ENCODE results near the gene DTX4. TPM values are rescaled to one million over a fixed set of nuclear protein-coding genes. Genes with fewer than 3 reads are reported as not detected.
"Not testable (repeated sequence)": the region's sequence is repeated elsewhere in the genome, so short reads cannot be mapped to it uniquely, and the experiment has no call there.

Gene DTX4
- total RNA-seq, result under 1 TPM; 0.18 to 0.82 (median 0.21) TPM

DNA sequence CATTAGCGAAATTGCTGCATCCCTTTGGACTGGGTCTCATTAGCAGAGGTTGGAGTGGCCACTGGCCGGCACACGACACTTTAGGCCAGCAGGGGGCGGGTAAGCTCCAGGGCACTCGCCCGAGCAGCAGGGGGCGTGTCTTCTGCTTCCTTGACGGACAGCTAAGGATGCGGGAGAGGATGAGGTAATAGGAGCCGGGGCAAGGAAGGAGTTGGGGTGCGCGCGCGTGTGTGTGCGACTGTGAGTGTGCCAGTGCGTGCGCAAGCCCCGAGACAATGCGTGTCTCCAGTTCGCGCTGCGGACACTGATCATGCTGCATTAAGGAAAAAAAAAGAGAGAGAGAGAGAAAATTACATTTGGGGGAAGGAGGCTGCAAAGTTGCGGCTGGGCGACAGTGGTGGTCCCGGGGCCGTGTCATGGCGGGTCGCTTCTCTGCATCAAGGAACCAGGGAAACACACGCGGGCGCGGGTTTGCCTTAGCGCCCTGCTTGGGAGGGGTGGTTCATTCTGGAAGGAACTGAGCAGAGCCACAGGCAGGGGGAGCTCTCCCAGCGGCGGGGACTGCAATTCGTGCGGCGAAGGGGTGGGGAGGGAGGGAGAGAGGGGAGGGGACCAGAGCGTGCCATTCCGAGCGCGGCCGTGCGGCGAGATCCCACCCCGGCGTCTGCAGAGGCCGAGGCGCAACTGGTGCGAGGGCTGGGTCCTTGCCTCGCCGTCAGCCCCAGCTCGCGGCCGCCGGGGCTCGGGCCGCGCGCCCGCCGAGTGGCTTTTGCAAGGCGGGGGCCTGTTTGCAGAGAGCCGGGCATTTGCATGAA lies at the start of gene DTX4:
DTX4 (plus strand) TSS at position 625 of the 815 bp plus-strand sequence. CDS start 464 bp downstream, outside the sequence.
- ATAC-seq, result peak; percentile 87 to 92
- peaks cover 12% of the 10 kb centered on the region for H3K4me1 Mint-ChIP-seq (ENCODE audit: low read depth)
- no peaks in the 10 kb centered on the region for H3K9me3 Mint-ChIP-seq
- peaks cover 8% of the 10 kb centered on the region for H3K27me3 Mint-ChIP-seq (ENCODE audit: low read depth)
- H3K36me3 Mint-ChIP-seq (ENCODE audit: insufficient read depth), result no peaks in the 10 kb centered on the region
- peak; percentile 85 for DNase-seq
- H3K4me3 Mint-ChIP-seq, result peak within 1 kb of the TSS; percentile 80

GRCh38 chr11:59135648-59136461 lies 36.1 kb upstream of the DTX4 start:
- Mint-ChIP-seq H3K4me3 (peak overlapping the region; percentile 75), H3K36me3 (ENCODE audit: insufficient read depth) (peaks cover 31% of the 10 kb centered on the region)

DNA sequence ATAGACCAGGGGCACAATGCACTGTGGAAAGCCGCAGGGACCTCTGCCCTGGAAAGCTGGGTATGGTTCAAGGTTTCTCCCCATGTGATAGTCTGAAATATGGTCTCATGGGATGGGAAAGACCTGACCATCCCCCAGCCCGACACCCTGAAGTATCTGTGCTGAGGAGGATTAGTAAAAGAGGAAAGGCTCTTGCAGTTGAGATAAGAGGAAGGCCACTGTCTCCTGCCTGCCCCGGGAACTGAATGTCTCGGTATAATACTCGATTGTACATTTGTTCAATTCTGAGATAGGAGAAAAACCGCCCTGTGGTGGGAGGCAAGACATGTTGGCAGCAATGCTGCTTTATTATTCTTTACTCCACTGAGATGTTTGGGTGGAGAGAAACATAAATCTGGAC lies 35.4 kb upstream of the DTX4 start:
- not testable (repeated sequence) for DNase-seq; ATAC-seq; H3K27me3 Mint-ChIP-seq (ENCODE audit: low read depth); H3K4me3 Mint-ChIP-seq; H3K9me3 Mint-ChIP-seq
- Mint-ChIP-seq H3K4me1 (ENCODE audit: low read depth) (peaks cover 13% of the 10 kb centered on the region), H3K36me3 (ENCODE audit: insufficient read depth) (peaks cover 27% of the 10 kb centered on the region)

More at GRCh38 chr11:59135648-59136461, 36.1 kb upstream of the DTX4 start:
- no peaks in the 10 kb centered on the region for H3K27me3 Mint-ChIP-seq (ENCODE audit: low read depth)
- H3K4me1 Mint-ChIP-seq (ENCODE audit: low read depth), result peaks cover 6% of the 10 kb centered on the region
- DNase-seq (peak; percentile 85), ATAC-seq (peak; percentile 100)
- peaks cover 3% of the 10 kb centered on the region for H3K9me3 Mint-ChIP-seq

DNA sequence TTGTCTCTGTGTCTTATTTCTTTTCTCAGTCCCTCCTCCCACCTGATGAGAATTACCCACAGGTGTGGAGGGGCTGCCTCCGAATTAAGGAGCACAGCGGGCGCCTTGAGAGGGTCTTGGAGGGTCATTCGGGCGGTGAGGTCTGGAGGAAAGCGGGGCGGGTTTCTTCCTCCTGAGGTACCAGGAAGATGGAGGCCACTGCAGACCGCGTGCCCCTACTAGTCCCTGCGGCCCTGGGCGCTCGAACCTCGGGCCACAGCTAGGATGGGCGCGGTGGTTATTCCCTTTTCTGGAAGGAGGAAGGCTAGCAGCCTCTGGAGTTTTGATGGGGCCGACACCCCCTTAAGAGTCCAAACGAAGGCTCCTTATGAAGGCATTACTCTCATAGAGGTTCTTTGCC lies 34.7 kb upstream of the DTX4 start:
- Mint-ChIP-seq H3K9me3 (no peaks in the 10 kb centered on the region), H3K4me3 (no peak overlapping the region), H3K4me1 (ENCODE audit: low read depth) (peaks cover 20% of the 10 kb centered on the region), H3K27me3 (ENCODE audit: low read depth) (no peaks in the 10 kb centered on the region), H3K36me3 (ENCODE audit: insufficient read depth) (peaks cover 25% of the 10 kb centered on the region)
- DNase-seq, result no peak
- no peak for ATAC-seq

- peaks cover 11% of the 10 kb centered on the region for H3K36me3 Mint-ChIP-seq (ENCODE audit: insufficient read depth)
- H3K4me1 Mint-ChIP-seq (ENCODE audit: low read depth), result peaks cover 32% of the 10 kb centered on the region
- H3K4me3 Mint-ChIP-seq, result no peak overlapping the region
- DNase-seq (no peak), ATAC-seq (no peak)
- H3K27me3 Mint-ChIP-seq (ENCODE audit: low read depth), result no peaks in the 10 kb centered on the region
- no peaks in the 10 kb centered on the region for H3K9me3 Mint-ChIP-seq
Measured at GRCh38 chr11:59138643-59139042, 33.3 kb upstream of the DTX4 start.

GRCh38 chr11:59141191-59141590 lies 30.7 kb upstream of the DTX4 start:
- DNase-seq (no peak), ATAC-seq (no peak)
- no peak overlapping the region for H3K4me3 Mint-ChIP-seq
- H3K27me3 Mint-ChIP-seq (ENCODE audit: low read depth), result no peaks in the 10 kb centered on the region
- H3K36me3 Mint-ChIP-seq (ENCODE audit: insufficient read depth), result peaks cover 9% of the 10 kb centered on the region
- no peaks in the 10 kb centered on the region for H3K9me3 Mint-ChIP-seq
- peaks cover 43% of the 10 kb centered on the region for H3K4me1 Mint-ChIP-seq (ENCODE audit: low read depth)

DNA sequence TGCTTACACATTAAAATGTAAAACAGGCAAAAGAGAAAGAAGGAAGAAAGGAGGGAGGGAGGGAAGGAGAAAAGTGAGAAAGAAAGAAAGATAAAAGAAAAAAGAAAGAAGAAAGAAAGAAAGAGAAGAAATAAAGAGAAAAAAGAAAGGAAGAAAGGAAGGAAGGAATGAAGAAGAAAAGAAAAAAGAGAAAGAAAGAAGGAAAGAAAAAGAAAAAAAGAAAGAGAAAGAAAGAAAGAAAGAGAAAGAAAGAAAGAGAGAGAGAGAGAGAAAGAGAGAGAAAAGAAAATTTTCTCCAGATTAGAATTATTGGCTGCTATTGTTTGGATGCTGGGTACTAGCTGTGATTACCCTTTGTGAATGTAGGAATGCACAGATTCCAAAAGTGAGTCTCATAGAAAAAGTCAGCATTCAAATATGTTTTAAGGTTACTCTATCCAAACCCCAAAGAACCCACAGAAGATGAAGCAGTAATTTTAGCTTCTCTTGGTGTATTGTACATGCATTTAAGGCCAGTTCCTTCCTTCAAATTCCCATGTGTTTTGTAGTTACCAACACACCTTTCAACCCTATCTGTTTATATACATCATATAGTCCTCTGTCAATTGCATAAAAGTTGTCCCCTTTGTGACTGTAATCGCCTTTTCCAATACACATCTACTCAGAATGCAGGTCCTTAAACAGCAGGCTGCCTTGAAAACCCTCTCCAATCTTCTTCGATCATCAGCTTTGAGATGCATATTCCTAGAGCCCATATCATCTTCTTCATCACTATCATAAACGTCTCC lies 30.1 kb upstream of the DTX4 start:
- DNase-seq, result no peak
- ATAC-seq, result no peak
- H3K4me1 Mint-ChIP-seq (ENCODE audit: low read depth), result peaks cover 43% of the 10 kb centered on the region
- peaks cover 9% of the 10 kb centered on the region for H3K36me3 Mint-ChIP-seq (ENCODE audit: insufficient read depth)
- H3K9me3 Mint-ChIP-seq, result no peaks in the 10 kb centered on the region
- peak overlapping the region; percentile 94 for H3K4me3 Mint-ChIP-seq
- H3K27me3 Mint-ChIP-seq (ENCODE audit: low read depth), result no peaks in the 10 kb centered on the region

DNA sequence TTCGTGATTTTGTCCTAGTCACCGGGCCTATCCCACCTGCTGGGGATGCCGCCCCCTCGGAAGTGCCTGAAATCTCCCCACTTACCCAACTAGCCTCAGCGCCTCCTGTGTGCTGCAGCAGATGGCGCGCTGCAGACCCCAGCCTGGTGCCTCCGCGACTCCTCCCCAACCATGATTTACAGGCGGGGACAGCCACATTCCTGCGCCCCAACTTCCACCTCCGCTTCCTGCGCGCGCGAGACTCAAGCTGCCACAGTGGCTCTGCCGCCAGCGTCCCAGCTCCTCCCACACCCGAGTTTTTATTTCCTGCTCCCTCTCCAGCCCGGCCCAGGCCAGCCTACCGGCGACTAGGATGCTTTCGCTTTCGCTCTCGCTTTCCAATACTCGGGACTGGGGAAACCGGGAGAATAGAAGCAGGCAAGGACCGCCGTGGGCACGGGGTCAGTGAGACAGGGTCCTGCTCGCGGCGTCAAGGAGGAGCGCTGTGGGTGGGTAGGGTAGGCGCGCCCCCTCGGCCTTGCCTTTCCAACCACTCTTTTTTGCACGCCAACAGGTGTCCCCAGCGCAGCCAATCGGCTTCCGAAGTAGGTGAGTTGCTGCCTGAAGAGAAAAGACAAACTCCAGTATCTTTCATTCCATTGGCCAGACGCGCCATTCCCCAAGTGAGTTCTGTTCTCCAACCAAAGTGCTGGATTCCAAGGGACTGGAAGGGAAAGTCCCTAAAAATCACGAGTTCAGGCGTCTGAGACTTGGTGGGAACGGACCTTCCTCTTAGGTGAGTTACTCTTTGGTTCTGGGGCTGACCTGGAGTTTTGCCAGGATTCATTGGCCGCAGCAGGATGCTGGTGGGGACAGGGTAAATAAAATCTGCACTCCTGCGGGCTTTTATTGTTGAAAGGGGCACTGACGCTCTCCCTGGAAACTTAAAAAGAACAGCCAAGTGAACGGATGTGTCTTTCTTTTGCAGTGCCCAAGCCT lies 29.1 kb upstream of the DTX4 start, which contains the start of gene FAM111A:
FAM111A (plus strand) TSS at position 327 of the 978 bp plus-strand sequence. CDS start 6,017 bp downstream, outside the sequence.
- ATAC-seq (peak; percentile 75 to 78), DNase-seq (peak; percentile 76)
- Mint-ChIP-seq H3K27me3 (ENCODE audit: low read depth) (no peaks in the 10 kb centered on the region), H3K4me3 (peak within 1 kb of the TSS; percentile 94), H3K4me1 (ENCODE audit: low read depth) (peaks cover 44% of the 10 kb centered on the region), H3K36me3 (ENCODE audit: insufficient read depth) (peaks cover 6% of the 10 kb centered on the region), H3K9me3 (no peaks in the 10 kb centered on the region)

GRCh38 chr11:59144096-59144495 lies 27.8 kb upstream of the DTX4 start:
- DNase-seq (no peak), ATAC-seq (no peak)
- H3K4me1 Mint-ChIP-seq (ENCODE audit: low read depth), result peaks cover 44% of the 10 kb centered on the region
- H3K36me3 Mint-ChIP-seq (ENCODE audit: insufficient read depth), result peaks cover 1% of the 10 kb centered on the region
- no peaks in the 10 kb centered on the region for H3K27me3 Mint-ChIP-seq (ENCODE audit: low read depth)
- no peaks in the 10 kb centered on the region for H3K9me3 Mint-ChIP-seq
- H3K4me3 Mint-ChIP-seq, result peak overlapping the region; percentile 94

GRCh38 chr11:59144579-59145345 lies 27.2 kb upstream of the DTX4 start:
- ATAC-seq, result peak; percentile 71
- peak overlapping the region; percentile 94 for H3K4me3 Mint-ChIP-seq
- H3K4me1 Mint-ChIP-seq (ENCODE audit: low read depth), result peaks cover 44% of the 10 kb centered on the region
- no peaks in the 10 kb centered on the region for H3K27me3 Mint-ChIP-seq (ENCODE audit: low read depth)
- no peaks in the 10 kb centered on the region for H3K9me3 Mint-ChIP-seq
- peak; percentile 52 for DNase-seq
- H3K36me3 Mint-ChIP-seq (ENCODE audit: insufficient read depth), result peaks cover 4% of the 10 kb centered on the region

DNA sequence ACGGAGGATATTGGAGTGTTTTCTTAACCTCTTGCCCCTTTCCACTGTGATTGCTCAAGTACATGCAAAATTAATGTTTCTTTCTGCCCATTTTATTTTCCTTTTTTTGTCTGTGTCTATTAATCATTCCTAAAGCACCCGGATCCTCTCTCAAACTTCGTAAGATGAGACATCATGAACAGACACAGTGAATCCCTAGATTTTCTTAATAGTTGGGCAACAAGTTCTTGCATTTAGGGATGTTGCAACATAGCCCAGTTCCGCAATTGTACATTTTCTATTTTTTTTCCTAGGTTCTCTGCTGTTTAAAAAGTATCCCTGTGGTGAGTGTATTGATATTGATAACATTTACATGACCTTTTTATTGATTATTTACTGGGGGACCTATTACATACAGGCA lies 26.4 kb upstream of the DTX4 start:
- DNase-seq (no peak), ATAC-seq (no peak)
- Mint-ChIP-seq H3K4me1 (ENCODE audit: low read depth) (peaks cover 46% of the 10 kb centered on the region), H3K9me3 (no peaks in the 10 kb centered on the region), H3K36me3 (ENCODE audit: insufficient read depth) (peaks cover 7% of the 10 kb centered on the region), H3K4me3 (peak overlapping the region; percentile 94), H3K27me3 (ENCODE audit: low read depth) (no peaks in the 10 kb centered on the region)

DNA sequence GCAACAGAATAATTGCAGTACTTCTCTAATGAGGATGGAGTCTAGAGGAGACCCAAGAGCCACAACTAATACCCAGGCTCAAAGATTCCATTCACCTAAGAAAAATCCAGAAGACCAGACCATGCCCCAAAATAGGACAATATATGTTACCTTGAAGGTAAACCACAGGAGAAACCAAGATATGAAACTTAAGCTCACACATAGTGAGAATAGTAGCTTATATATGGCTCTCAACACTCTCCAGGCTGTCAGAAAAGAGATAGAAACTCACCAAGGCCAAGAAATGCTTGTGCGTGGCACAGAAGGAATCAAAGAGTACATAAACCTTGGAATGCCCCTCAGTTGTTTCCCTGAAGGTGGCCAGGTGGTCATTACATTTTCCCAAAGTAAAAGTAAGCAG lies 20.2 kb upstream of the DTX4 start:
- peak; percentile 37 to 51 for ATAC-seq
- peaks cover 23% of the 10 kb centered on the region for H3K4me1 Mint-ChIP-seq (ENCODE audit: low read depth)
- no peak for DNase-seq
- no peaks in the 10 kb centered on the region for H3K9me3 Mint-ChIP-seq
- H3K27me3 Mint-ChIP-seq (ENCODE audit: low read depth), result no peaks in the 10 kb centered on the region
- no peak overlapping the region for H3K4me3 Mint-ChIP-seq
- H3K36me3 Mint-ChIP-seq (ENCODE audit: insufficient read depth), result peaks cover 14% of the 10 kb centered on the region

Data from activated T-cell treated with anti-CD3 and anti-CD28 coated beads, Interleukin-2, amount 50 U/mL, for 4 hours (primary cell).